CD4-positive, alpha-beta T cell treated with Interleukin-15 for 4 hours (primary cell): Measurements from ENCODE around the gene MIS12.

Experiments used
- DNase-seq: peaks from one replicate; pipeline ENCODE4 v3.0.0-alpha.2; 2020; ENCODE audit warnings: low spot score

MIS12 gene

GRCh38 chr17:5535436-5535835 is 49.1 kb downstream of the MIS12 start:
- no peak for DNase-seq

- no peak for DNase-seq
These were observed 50.7 kb downstream of the MIS12 start for GRCh38 chr17:5536866-5537650.

GRCh38 chr17:5539286-5539685 is 52.9 kb downstream of the MIS12 start:
- no peak for DNase-seq

- DNase-seq, result no peak
These were observed 54.0 kb downstream of the MIS12 start for GRCh38 chr17:5540321-5540720.
